Lower leg skin (tissue), 3 donors: ENCODE data around the gene UBE2I.

Source experiments
- POLR2A ChIP-seq, 2 donors: fragments of 450-650 bp; IDR thresholded peaks; one replicate each; pipeline ENCODE4 v1.6.1; 2016 to 2017; ENCODE audit warnings: antibody characterized with exemption in 2 of 2, mild to moderate bottlenecking in 1 of 2, moderate library complexity in 1 of 2
- TF ChIP-seq, protein P1 (sequence below), 3 donors: fragments of 450-650 bp; IDR thresholded peaks; one replicate each; pipeline ENCODE4 v1.5.1; 2016; ENCODE audit warnings: antibody characterized with exemption in 3 of 3, mild to moderate bottlenecking in 3 of 3, moderate library complexity in 2 of 3

DNA sequence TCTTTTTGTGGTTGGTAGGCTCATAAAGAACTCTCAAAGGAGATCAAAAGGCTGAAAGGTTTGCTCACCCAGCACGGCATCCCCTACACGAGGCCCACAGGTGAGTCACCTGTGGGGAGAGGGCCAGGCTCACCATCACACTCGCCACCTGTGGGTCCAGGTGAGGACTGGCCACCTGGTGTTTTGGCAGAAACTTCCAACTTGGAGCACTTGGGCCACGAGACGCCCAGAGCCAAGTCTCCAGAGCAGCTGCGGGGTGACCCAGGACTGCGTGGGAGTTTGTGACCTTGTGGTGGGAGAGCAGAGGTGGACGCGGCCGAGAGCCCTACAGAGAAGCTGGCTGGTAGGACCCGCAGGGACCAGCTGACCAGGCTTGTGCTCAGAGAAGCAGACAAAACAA, 53.4 kb downstream of the UBE2I start:
- TF ChIP-seq, protein P1, sequence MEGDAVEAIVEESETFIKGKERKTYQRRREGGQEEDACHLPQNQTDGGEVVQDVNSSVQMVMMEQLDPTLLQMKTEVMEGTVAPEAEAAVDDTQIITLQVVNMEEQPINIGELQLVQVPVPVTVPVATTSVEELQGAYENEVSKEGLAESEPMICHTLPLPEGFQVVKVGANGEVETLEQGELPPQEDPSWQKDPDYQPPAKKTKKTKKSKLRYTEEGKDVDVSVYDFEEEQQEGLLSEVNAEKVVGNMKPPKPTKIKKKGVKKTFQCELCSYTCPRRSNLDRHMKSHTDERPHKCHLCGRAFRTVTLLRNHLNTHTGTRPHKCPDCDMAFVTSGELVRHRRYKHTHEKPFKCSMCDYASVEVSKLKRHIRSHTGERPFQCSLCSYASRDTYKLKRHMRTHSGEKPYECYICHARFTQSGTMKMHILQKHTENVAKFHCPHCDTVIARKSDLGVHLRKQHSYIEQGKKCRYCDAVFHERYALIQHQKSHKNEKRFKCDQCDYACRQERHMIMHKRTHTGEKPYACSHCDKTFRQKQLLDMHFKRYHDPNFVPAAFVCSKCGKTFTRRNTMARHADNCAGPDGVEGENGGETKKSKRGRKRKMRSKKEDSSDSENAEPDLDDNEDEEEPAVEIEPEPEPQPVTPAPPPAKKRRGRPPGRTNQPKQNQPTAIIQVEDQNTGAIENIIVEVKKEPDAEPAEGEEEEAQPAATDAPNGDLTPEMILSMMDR (IDR thresholded peaks at IDR 0.05), result no peak
- no peak for TF ChIP-seq POLR2A (IDR thresholded peaks at IDR 0.05)
